IMR-90 (cell line): ENCODE data around the gene MSH4. TPM values are rescaled to one million over a fixed set of nuclear protein-coding genes. Genes with fewer than 3 reads are reported as not detected.
A peak's percentile ranks its signal among the peaks of the same experiment; 100 is the strongest.

Source experiments
- ATAC-seq: fragments of 200-7000 bp; cut with Tn5 transposase; 2 replicates; pipeline ENCODE4 v1.9.1; 2020; ENCODE audit warnings: low read depth, mild to moderate bottlenecking, moderate library complexity
- BruUV-seq: library from RNA; stranded (reverse); fragments of 400-500 nt; replicated peaks from 2 replicates; lab custom pipeline; 2021; lab: Mats Ljungman, UMichigan
- CTCF ChIA-PET: fragments of 300-600 bp; formaldehyde crosslinking; extraction: SDS; loops from one replicate; lab custom pipeline; 2021; ENCODE audit warnings: antibody characterized with exemption; lab: Yijun Ruan, JAX
- POLR2A ChIA-PET: fragments of 300-600 bp; sonication (Branson Sonifier 250); formaldehyde crosslinking; loops from one replicate; lab custom pipeline; 2022; ENCODE audit warnings: antibody characterized with exemption; ENCODE audit not compliant: unreplicated experiment; lab: Charles Lee
- DNase-seq: peaks from one replicate; pipeline ENCODE4 v3.0.0; 2013
- H2AFZ ChIP-seq: replicated peaks from 2 replicates; pipeline ENCODE3; 2013; ENCODE audit warnings: low read length, mild to moderate bottlenecking; ENCODE audit not compliant: poor library complexity
- H2AK5ac ChIP-seq: 2 replicates; pipeline ENCODE4 v1.6.1; 2013; ENCODE audit warnings: low read depth, low read length, inconsistent platforms
- H2AK9ac ChIP-seq: replicated peaks from 2 replicates; pipeline ENCODE3; 2013; ENCODE audit warnings: mild to moderate bottlenecking, low read depth, low read length, moderate library complexity; ENCODE audit not compliant: poor library complexity
- H2BK120ac ChIP-seq: 2 replicates; pipeline ENCODE4 v1.6.1; 2013; ENCODE audit warnings: low read depth, low read length, inconsistent platforms
- H2BK15ac ChIP-seq: 3 replicates; pipeline ENCODE4 v1.6.1; 2013; ENCODE audit warnings: low read depth, low read length, inconsistent platforms
- H2BK20ac ChIP-seq: 2 replicates; pipeline ENCODE4 v1.6.1; 2013; ENCODE audit warnings: low read depth, mild to moderate bottlenecking, inconsistent platforms, low read length, moderate library complexity
- H2BK5ac ChIP-seq: 2 replicates; pipeline ENCODE4 v1.6.1; 2013; ENCODE audit warnings: mild to moderate bottlenecking, low read depth, low read length, inconsistent platforms; ENCODE audit not compliant: poor library complexity, severe bottlenecking
- H3K14ac ChIP-seq: replicated peaks from 2 replicates; pipeline ENCODE4 v1.6.1; 2013; ENCODE audit warnings: low read depth, low read length, inconsistent platforms
- H3K18ac ChIP-seq: 2 replicates; pipeline ENCODE4 v1.6.1; 2013; ENCODE audit warnings: low read depth, low read length, control low read depth
- H3K23ac ChIP-seq: 2 replicates; pipeline ENCODE4 v1.6.1; 2013; ENCODE audit warnings: low read depth, low read length, inconsistent platforms
- H3K27ac ChIP-seq: 2 replicates; pipeline ENCODE4 v1.5.1; 2013; ENCODE audit warnings: mild to moderate bottlenecking, control low read depth, low read length; ENCODE audit not compliant: insufficient read depth
- H3K27me3 ChIP-seq: 2 replicates; pipeline ENCODE4 v1.6.1; 2013; ENCODE audit warnings: low read length; ENCODE audit not compliant: control insufficient read depth, insufficient read depth
- H3K36me3 ChIP-seq: 2 replicates; pipeline ENCODE4 v1.6.1; 2013; ENCODE audit warnings: low read length, mixed read lengths; ENCODE audit not compliant: control insufficient read depth, insufficient read depth
- H3K4ac ChIP-seq: 2 replicates; pipeline ENCODE4 v1.6.1; 2013; ENCODE audit warnings: low read depth, low read length, inconsistent platforms
- H3K4me1 ChIP-seq: 2 replicates; pipeline ENCODE4 v1.6.1; 2013; ENCODE audit warnings: low read length, mixed read lengths; ENCODE audit not compliant: control insufficient read depth, insufficient read depth
- H3K4me2 ChIP-seq: 2 replicates; pipeline ENCODE4 v1.6.1; 2013; ENCODE audit warnings: low read depth, mild to moderate bottlenecking, control low read depth, low read length, moderate library complexity
- H3K4me3 ChIP-seq: 2 replicates; pipeline ENCODE4 v1.5.1; 2013; ENCODE audit warnings: low read depth, mild to moderate bottlenecking, control low read depth, low read length, moderate library complexity; ENCODE audit not compliant: insufficient read depth
- H3K56ac ChIP-seq: 2 replicates; pipeline ENCODE4 v1.6.1; 2013; ENCODE audit warnings: low read length, inconsistent platforms; ENCODE audit not compliant: insufficient read depth; ENCODE audit errors: extremely low read depth
- H3K79me1 ChIP-seq, 2 experiments: 2 replicates each; pipeline ENCODE4 v1.6.1; 2013; ENCODE audit warnings: low read length in 2 of 2, inconsistent platforms in 1 of 2, low read depth in 1 of 2
- H3K9ac ChIP-seq: 2 replicates; pipeline ENCODE4 v1.6.1; 2013; ENCODE audit warnings: low read depth, low read length, control low read depth
- H3K9me1 ChIP-seq: 2 replicates; pipeline ENCODE4 v1.6.1; 2013; ENCODE audit warnings: low read length, inconsistent platforms; ENCODE audit not compliant: insufficient read depth
- H3K9me3 ChIP-seq: 2 replicates; pipeline ENCODE4 v1.6.1; 2013; ENCODE audit warnings: low read length; ENCODE audit not compliant: control insufficient read depth, insufficient read depth
- H4K20me1 ChIP-seq: 2 replicates; pipeline ENCODE4 v1.6.1; 2013; ENCODE audit warnings: low read length, inconsistent platforms; ENCODE audit not compliant: insufficient read depth
- H4K5ac ChIP-seq: 2 replicates; pipeline ENCODE4 v1.6.1; 2013; ENCODE audit warnings: mild to moderate bottlenecking, low read depth, low read length, control low read depth
- H4K8ac ChIP-seq, 2 experiments: 2 replicates each; pipeline ENCODE4 v1.6.1; 2013; ENCODE audit warnings: low read depth in 2 of 2, low read length in 2 of 2, control low read depth in 1 of 2, inconsistent platforms in 1 of 2
- H4K91ac ChIP-seq: 2 replicates; pipeline ENCODE4 v1.6.1; 2013; ENCODE audit warnings: low read depth, low read length, inconsistent platforms; ENCODE audit not compliant: insufficient read depth
- CEBPB ChIP-seq: IDR thresholded peaks from 2 replicates; pipeline ENCODE4 v1.6.1; 2012; ENCODE audit warnings: low read depth, low read length, improper control_type of control experiment
- RFX5 ChIP-seq: IDR thresholded peaks from 2 replicates; pipeline ENCODE4 v1.8.0; 2012; ENCODE audit warnings: low read depth, mild to moderate bottlenecking, low read length, moderate library complexity
- WGBS, 2 experiments: methylation state at CpG; one replicate each; pipeline versions ENCODE4 v1.1.5 to v1.1.7; 2013; ENCODE audit warnings: missing lambda C conversion rate in 2 of 2; ENCODE audit not compliant: insufficient read length in 1 of 2; ENCODE audit errors: extremely low coverage in 2 of 2; 5-methylcytosine and 5-hydroxymethylcytosine counted together
- dilution Hi-C: fragments of 300-500 bp; cut with HindIII; formaldehyde crosslinking; loops from one replicate; pipeline ENCODE4 v1.14.3; 2018; ENCODE audit warnings: low sequenced_read_pairs; ENCODE audit not compliant: unreplicated experiment
- in situ Hi-C: fragments of 300-500 bp; cut with MboI; formaldehyde crosslinking; loops from 3 replicates; pipeline ENCODE4 v1.14.3; 2019; ENCODE audit warnings: low sequenced_read_pairs, inconsistent platforms, mixed read lengths
- intact Hi-C: fragments of 100-400 bp; cut with micrococcal nuclease; formaldehyde crosslinking; loops from 2 replicates; pipeline ENCODE4 v1.10.0; 2022
- polyA plus RNA-seq, 3 experiments: library from polyadenylated mRNA; depleted of rRNA; stranded (reverse); fragments of >200 nt; gene quantifications; 2 replicates each; pipeline ENCODE4 v1.2.3, GENCODE V29; 2012; ENCODE audit warnings: low replicate concordance in 1 of 3
- total RNA-seq: library from RNA; depleted of rRNA; stranded (reverse); fragments of >200 nt; gene quantifications from 2 replicates; pipeline ENCODE4 v1.2.3, GENCODE V29; 2012

MSH4 gene
- total and polyA plus RNA-seq, 2 of the 4 experiments (the other 2 are of a cell fraction): under 0.01 to 0.02 TPM

DNA sequence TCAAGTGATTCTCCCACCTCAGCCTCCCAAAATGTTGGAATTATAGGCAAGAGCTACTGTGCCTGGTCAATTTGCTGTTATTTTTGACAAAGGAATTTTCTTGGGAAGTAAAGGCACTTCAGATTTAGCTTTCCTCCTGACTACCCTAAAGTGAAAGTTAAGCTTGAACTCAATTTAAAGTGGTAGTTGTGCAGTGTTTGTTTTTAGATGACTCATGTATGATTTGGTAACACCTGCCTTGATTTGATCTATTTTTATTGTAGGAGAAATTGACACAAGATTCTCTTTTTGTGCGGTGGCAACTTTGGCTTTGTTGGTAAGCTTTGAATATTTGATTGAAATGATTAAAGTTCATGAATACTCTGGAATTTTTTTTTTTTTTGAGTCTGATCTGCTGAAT, 5.7 kb upstream of the MSH4 start:
- Histone ChIP-seq H3K4me1 (peaks cover 2% of the 10 kb centered on the region; the same call in 1 of the 2 replicates), H4K20me1 (peaks cover 65% of the 10 kb centered on the region), H3K4me3 (no peak overlapping the region), H3K56ac (no peak overlapping the region), H3K14ac (no peak overlapping the region), H2BK15ac (no peak overlapping the region), H3K79me1 (peaks cover 5 to 31% of the 10 kb centered on the region in 2 experiments; a peak in 2 of 4 replicates), H3K36me3 (peaks cover 35% of the 10 kb centered on the region), H3K9me1 (0 out of 2 replicates have a peak, but pooled peaks cover 2% of the 10 kb centered on the region), H4K91ac (no peak overlapping the region), H2BK5ac (no peak overlapping the region), H3K4me2 (peak overlapping the region; percentile 34; the same call in 1 of the 2 replicates), H3K27me3 (no peaks in the 10 kb centered on the region), H2AFZ (no peak overlapping the region), H2AK9ac (no peak overlapping the region), H4K5ac (no peak overlapping the region), H3K27ac (no peak overlapping the region), H2BK120ac (no peak overlapping the region), H3K9me3 (no peaks in the 10 kb centered on the region), H3K4ac (no peak overlapping the region), H3K9ac (no peak overlapping the region), H4K8ac (no peak overlapping the region), H3K18ac (no peak overlapping the region), H2BK20ac (no peak overlapping the region), H3K23ac (no peak overlapping the region), H2AK5ac (no peak overlapping the region)
- dilution Hi-C loops: no loop called here
- in situ Hi-C loops: loop anchor here (10.0 kb wide), 1 partner anchor 284 kb away; the partner anchor contains the start of gene ST6GALNAC3
- WGBS, 2 experiments: no CpG with 5 or more reads among the region's 1 CpG
- ATAC-seq: no peak
- POLR2A ChIA-PET: no interaction called here
- CTCF ChIA-PET: no interaction called here
- intact Hi-C loops: loop anchor here (10.0 kb wide), 1 partner anchor 526 kb away; no protein-coding TSS in a partner anchor
- TF ChIP-seq CEBPB: 0 out of 2 replicates have a peak, but pooled peaks have one; percentile 30
- no peak for TF ChIP-seq RFX5
- BruUV-seq: no TSS peak
- peak; percentile 52 for DNase-seq
